Loucy (cell line): Measurements from ENCODE around the gene INPP4A.

Experiments
- EZH2phosphoT487 ChIP-seq: fragments of 200-600 bp; IDR thresholded peaks from 2 replicates; pipeline ENCODE4 v1.6.1; 2018; ENCODE audit warnings: antibody characterized with exemption, mild to moderate bottlenecking, moderate library complexity, borderline replicate concordance
- TF ChIP-seq, protein P1 (sequence below): fragments of 200-600 bp; sonication (generic); conservative IDR thresholded peaks from 2 replicates; pipeline ENCODE4 v1.5.1; 2014; ENCODE audit warnings: mild to moderate bottlenecking, antibody characterized with exemption, low read length

DNA sequence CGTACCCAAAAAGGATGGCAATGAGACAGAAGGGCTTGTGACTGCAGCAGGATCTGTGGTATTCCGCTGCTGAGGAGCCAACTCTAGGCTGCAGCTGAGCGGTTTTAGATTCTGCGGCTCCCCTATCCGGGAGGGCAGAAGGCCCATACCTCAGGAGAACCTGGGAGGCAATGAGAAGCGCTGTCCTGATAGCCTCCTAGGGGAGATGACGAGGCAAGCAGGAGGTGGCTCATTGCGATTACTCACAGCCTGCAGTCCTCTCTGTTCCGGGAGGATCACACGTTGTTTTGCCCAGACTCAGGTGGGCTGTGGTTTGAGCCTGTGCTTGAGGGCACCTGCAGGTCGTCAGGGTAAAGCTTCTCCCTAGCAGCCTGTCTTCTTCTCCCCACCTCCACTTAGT, 98.6 kb downstream of the INPP4A start:
- TF ChIP-seq, protein P1, sequence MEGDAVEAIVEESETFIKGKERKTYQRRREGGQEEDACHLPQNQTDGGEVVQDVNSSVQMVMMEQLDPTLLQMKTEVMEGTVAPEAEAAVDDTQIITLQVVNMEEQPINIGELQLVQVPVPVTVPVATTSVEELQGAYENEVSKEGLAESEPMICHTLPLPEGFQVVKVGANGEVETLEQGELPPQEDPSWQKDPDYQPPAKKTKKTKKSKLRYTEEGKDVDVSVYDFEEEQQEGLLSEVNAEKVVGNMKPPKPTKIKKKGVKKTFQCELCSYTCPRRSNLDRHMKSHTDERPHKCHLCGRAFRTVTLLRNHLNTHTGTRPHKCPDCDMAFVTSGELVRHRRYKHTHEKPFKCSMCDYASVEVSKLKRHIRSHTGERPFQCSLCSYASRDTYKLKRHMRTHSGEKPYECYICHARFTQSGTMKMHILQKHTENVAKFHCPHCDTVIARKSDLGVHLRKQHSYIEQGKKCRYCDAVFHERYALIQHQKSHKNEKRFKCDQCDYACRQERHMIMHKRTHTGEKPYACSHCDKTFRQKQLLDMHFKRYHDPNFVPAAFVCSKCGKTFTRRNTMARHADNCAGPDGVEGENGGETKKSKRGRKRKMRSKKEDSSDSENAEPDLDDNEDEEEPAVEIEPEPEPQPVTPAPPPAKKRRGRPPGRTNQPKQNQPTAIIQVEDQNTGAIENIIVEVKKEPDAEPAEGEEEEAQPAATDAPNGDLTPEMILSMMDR: no peak
- no peak for TF ChIP-seq EZH2phosphoT487
